Right ventricle myocardium inferior (tissue), 1 donor: ENCODE measurements around the gene SH3BP1. TPM values are rescaled to one million over a fixed set of nuclear protein-coding genes. Genes with fewer than 3 reads are reported as not detected.

Experiments used
- ATAC-seq: fragments of 200-7000 bp; cut with Tn5 transposase; one replicate; pipeline ENCODE4 v1.9.1; 2020; ENCODE audit warnings: mild to moderate bottlenecking, moderate library complexity
- DNase-seq: peaks from one replicate; pipeline ENCODE4 v3.0.0; 2021; ENCODE audit errors: missing footprints
- intact Hi-C: fragments of 100-400 bp; cut with DNase I; formaldehyde crosslinking; loops from one replicate; pipeline ENCODE4 v1.11.0; 2022
- total RNA-seq: library from RNA; stranded (reverse); fragmentation: NEBNext Ultra II Directional; extraction: Animal tissue kit (Norgen Biotek cat#: 25700); gene quantifications from one replicate; pipeline ENCODE4 v1.2.1, GENCODE V29; 2021
- donor health status: DM: no; HTN: yes; CAD: no; lungs with severe emphysema.

SH3BP1 gene
- total RNA-seq, 1 donor from 2014 or later = 1.5 TPM

DNA sequence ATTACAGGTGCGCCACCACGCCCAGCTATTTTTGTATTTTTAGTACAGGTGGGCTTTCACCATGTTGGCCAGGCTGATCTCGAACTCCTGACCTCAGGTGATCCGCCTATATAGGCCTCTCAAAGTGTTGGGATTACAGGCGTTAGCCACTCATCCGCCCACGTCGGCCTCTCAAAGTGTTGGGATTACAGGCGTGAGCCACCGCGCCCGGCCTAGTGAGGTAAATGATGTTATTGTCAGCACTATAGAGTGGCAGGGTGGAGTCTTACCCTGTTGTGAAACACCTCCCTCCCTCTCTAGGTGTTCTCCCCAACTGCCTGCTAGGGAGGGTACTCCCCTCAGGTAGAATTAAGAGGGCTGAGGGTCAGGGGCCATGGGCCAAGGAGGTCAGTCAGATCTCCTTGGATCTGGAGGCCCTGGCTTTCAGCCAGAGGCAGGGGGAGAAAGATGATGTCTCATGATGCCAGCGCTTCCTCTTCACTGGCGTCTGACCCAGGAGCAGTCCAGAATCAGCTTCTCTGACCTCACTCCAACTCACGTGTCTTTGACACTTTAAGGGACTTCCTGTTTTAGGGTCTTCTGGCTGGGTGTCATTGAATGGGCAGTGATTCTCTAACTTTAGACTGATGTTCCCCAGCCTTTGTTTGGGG is 28.9 kb upstream of the SH3BP1 start:
- ATAC-seq = no peak
- no peak for DNase-seq
- intact Hi-C loops = no loop called here

GRCh38 chr22:37611207-37611606 is 28.3 kb upstream of the SH3BP1 start:
- ATAC-seq (no peak), DNase-seq (no peak)
- intact Hi-C loops = no loop called here

DNA sequence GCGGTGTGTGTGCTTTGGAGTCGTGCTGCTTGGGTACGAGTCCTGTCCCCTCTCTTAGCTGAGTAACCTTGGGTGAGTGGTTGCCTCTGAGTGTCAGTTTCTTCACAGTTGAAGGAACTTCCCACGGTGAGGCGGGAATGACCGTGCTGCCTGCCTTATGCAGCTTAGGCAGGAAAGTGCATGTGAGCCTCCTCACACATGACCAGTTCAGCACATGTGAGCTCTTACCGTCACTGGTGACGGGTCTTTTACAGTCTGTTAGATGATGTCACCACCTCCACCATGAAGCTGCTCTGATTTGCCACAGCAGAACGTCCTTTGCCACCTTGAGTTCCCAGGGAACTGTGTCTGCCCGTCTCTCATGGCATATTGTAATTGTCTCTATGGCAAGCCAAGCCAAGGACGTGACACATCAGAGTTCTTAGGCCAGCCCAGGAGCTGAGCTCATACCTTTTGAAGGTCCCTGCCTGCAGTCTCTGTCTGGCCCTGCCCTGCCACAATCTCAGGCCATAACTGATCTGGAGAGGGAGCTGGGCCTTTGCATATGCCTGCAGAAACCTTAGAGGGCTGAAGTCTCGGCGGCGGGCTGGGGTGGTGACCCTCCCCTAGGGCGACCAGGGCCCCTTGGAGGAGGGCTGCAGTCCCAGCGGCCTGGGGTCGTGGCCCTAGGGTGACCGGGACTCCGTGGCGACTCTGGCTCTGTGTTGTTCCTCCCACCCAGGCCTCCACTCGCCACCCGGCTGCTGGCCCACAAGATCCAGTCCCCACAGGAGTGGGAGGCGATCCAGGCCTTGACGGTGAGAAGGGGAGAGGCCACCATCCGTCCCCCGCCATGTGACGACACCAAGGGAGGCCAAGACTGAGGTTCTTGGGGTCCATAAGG is 23.0 kb upstream of the SH3BP1 start:
- DNase-seq = no peak
- intact Hi-C loops = no loop called here
- ATAC-seq = no peak

GRCh38 chr22:37617431-37617830 is 22.0 kb upstream of the SH3BP1 start:
- intact Hi-C loops = no loop called here
- no peak for ATAC-seq
- no peak for DNase-seq

DNA sequence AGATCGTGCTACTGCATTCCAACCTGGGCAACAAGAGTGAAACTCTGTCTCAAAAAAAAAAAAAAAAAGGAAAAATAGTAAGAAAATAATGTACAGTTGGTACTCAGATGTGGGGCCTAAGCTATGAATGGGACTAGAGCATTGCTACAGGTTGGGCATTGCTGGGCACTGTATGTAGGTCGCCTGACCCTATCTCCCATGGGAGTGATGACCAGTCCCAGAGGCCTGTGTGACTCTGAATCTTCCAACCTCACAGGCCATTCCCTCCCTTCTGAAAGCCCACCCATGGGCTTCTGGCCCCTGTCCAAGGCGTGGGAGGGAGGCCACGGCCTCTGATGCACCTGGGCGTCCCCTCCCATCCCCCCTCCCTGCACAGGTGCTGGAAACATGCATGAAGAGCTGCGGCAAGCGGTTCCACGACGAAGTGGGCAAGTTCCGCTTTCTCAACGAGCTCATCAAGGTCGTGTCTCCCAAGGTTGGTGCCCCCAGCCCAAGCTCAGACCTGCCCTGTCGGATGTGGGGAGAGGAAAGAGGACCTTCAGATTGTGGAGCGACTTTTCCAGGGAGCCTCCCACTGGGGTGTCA is 21.3 kb upstream of the SH3BP1 start:
- ATAC-seq (no peak), DNase-seq (no peak)
- intact Hi-C loops = no loop called here

- no peak for ATAC-seq
- intact Hi-C loops = no loop called here
- no peak for DNase-seq
Observed at GRCh38 chr22:37618674-37619073, 20.8 kb upstream of the SH3BP1 start.

GRCh38 chr22:37619991-37620390 is 19.5 kb upstream of the SH3BP1 start:
- intact Hi-C loops = no loop called here
- DNase-seq (no peak), ATAC-seq (no peak)

- ATAC-seq (no peak), DNase-seq (peak; percentile 27)
- intact Hi-C loops = no loop called here
Observed at GRCh38 chr22:37621352-37621860, 18.1 kb upstream of the SH3BP1 start.

GRCh38 chr22:37623075-37624016 is 16.1 kb upstream of the SH3BP1 start:
- DNase-seq (peak; percentile 81), ATAC-seq (peak; percentile 41)
- intact Hi-C loops = no loop called here

DNA sequence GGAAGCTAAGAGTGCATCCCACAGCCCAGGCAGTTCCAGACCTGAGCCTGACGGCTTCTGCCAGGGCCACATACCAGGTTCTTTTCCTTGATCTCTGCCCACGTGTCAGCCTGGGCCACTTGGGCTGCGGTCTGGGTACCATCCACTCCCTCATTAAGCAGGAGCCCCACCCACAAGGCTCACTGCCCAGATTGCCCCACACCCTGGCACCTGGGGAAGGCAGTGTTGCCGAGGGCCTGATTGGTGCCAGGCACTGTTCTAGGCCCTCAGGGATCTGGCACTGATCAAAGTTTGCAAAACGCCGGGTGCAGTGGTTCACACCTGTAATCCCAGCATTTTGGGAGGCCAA is 15.5 kb upstream of the SH3BP1 start:
- intact Hi-C loops = no loop called here
- ATAC-seq = no peak
- DNase-seq = peak; percentile 59

DNA sequence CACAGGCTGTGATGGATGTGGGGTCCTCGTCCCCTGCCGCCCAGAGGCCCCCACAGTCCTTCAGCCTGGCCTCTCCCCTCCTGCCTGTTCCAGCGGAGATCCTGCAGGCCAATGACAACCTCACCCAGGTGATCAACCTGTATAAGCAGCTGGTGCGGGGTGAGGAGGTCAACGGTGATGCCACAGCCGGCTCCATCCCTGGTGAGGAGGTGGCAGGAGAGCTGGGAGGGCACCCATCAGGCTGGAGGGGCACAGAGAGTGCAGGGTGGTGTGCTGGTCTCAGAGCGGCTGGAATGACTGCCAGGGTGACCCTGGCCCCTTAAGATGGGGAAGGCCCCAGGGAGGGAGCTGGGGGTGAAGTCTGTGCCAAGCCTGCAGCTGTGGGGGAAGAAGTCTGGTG is 14.6 kb upstream of the SH3BP1 start:
- DNase-seq = peak; percentile 11
- intact Hi-C loops = loop anchor here (5.0 kb wide), 1 partner anchor 52 kb away; the partner anchor contains the start of gene LGALS1
- ATAC-seq = no peak

- intact Hi-C loops = loop anchor here (5.0 kb wide), 1 partner anchor 52 kb away; the partner anchor contains the start of gene LGALS1
- ATAC-seq (no peak), DNase-seq (no peak)
Observed at GRCh38 chr22:37625737-37626136, 13.7 kb upstream of the SH3BP1 start.

DNA sequence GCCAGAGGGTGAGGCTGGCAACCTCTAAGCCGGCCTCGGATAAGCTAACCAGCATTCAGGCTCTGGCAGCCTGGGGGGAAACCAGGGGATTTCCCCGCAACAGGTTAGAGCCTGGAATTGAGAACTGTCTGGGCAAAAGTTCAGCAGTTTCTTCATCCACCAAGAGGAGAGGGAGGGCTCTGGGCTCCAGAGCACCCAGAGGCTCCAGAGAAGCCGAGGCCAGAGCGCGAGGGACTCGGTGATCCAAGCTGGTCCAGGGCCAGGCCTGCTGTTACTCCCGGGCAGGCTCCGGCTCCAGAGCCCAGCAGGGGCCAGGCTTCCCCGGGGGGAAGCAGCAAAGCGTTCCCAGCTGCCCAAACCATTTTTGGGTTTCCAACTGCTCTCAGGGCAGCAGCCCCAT is 13.3 kb upstream of the SH3BP1 start:
- ATAC-seq = peak; percentile 85
- peak; percentile 88 for DNase-seq
- intact Hi-C loops = loop anchor here (5.0 kb wide), 1 partner anchor 51 kb away; the partner anchor contains the start of gene LGALS1

DNA sequence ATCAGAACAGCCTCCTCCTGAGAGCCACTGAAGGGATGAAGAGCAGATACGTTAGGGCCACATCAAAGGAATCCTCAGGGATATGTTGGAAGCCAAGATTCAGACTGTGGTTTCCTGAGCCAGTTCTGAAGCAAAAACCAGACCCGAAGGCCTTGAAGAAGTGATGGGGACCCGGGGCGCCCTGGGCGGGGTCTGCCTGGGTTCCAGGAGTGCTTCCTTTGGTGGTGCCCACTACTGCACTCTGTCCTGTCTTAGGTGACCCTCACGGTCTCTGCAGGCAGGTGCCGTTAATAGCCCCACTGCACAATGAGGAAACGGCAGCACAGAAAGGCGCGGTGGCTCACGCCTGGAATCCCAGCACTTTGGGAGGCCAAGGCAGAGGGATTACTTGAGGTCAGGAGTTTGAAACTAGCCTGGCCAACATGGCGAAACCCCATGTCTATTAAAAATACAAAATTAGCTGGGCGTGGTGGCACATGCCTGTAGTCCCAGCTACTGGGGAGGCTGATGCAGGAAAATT is 12.9 kb upstream of the SH3BP1 start:
- peak; percentile 5 for ATAC-seq

GRCh38 chr22:37627121-37627520 is 12.3 kb upstream of the SH3BP1 start:
- ATAC-seq = no peak
- DNase-seq = no peak
- intact Hi-C loops = loop anchor here (5.0 kb wide), 1 partner anchor 50 kb away; the partner anchor contains the start of gene LGALS1

More for the DNA sequence above, 12.9 kb upstream of the SH3BP1 start:
- peak; percentile 14 for DNase-seq
- intact Hi-C loops = loop anchor here (5.0 kb wide), 1 partner anchor 51 kb away; the partner anchor contains the start of gene LGALS1

GRCh38 chr22:37627545-37627944 is 11.9 kb upstream of the SH3BP1 start:
- intact Hi-C loops = loop anchor here (5.0 kb wide), 1 partner anchor 50 kb away; the partner anchor contains the start of gene LGALS1
- peak; percentile 83 for DNase-seq
- no peak for ATAC-seq

- intact Hi-C loops = loop anchor here (5.0 kb wide), 1 partner anchor 48 kb away; the partner anchor contains the start of gene LGALS1
Observed at GRCh38 chr22:37628830-37629229, 10.6 kb upstream of the SH3BP1 start.

GRCh38 chr22:37629928-37630327 is 9.5 kb upstream of the SH3BP1 start:
- ATAC-seq = no peak
- intact Hi-C loops = loop anchor here (5.0 kb wide), 1 partner anchor 47 kb away; the partner anchor contains the start of gene LGALS1
- DNase-seq = no peak

More at GRCh38 chr22:37628830-37629229, 10.6 kb upstream of the SH3BP1 start:
- ATAC-seq (no peak), DNase-seq (no peak)
